SK-N-SH (cell line): ENCODE measurements around the gene SFI1.

Source experiments
- CTCF ChIP-seq: fragments of 200-600 bp; sonication (generic); IDR thresholded peaks from 2 replicates; pipeline ENCODE4 v1.6.1; 2017; ENCODE audit warnings: antibody characterized with exemption, mild to moderate bottlenecking, moderate library complexity
- ELF1 ChIP-seq: IDR thresholded peaks from 2 replicates; pipeline ENCODE4 v1.4.0; 2012
- EP300 ChIP-seq, 2 experiments: IDR thresholded peaks; 2 replicates each; pipeline versions ENCODE4 v1.4.0 to v1.6.1; 2012; ENCODE audit warnings: borderline replicate concordance in 1 of 2, low read depth in 1 of 2, low read length in 1 of 2
- EZH2phosphoT487 ChIP-seq: fragments of 200-600 bp; sonication (generic); IDR thresholded peaks from 2 replicates; pipeline ENCODE4 v1.6.1; 2017; ENCODE audit warnings: low read depth, mixed run types, mild to moderate bottlenecking, antibody characterized with exemption, moderate library complexity, borderline replicate concordance
- FOXJ3 ChIP-seq: sonication (generic); formaldehyde crosslinking; IDR thresholded peaks from 2 replicates; pipeline ENCODE4 v1.5.1; 2020; ENCODE audit warnings: mild to moderate bottlenecking, missing genetic modification reagents
- FOXM1 ChIP-seq: IDR thresholded peaks from 2 replicates; pipeline ENCODE4 v1.4.0; 2012; ENCODE audit warnings: low read depth, mild to moderate bottlenecking
- GABPA ChIP-seq: IDR thresholded peaks from 2 replicates; pipeline ENCODE4 v1.4.0; 2012; ENCODE audit warnings: low read depth, mild to moderate bottlenecking
- GATA2 ChIP-seq: sonication (generic); formaldehyde crosslinking; IDR thresholded peaks from 2 replicates; pipeline ENCODE4 v1.5.0; 2020; ENCODE audit warnings: mild to moderate bottlenecking, missing genetic modification reagents
- POLR2AphosphoS5 ChIP-seq: IDR thresholded peaks from 2 replicates; pipeline ENCODE4 v1.6.1; 2012; ENCODE audit warnings: low read depth, low read length
- REST ChIP-seq: IDR thresholded peaks from 2 replicates; pipeline ENCODE4 v1.6.1; 2012; ENCODE audit warnings: mild to moderate bottlenecking, low read depth, low read length, moderate library complexity
- RXRA ChIP-seq: IDR thresholded peaks from 2 replicates; pipeline ENCODE4 v1.4.0; 2012; ENCODE audit warnings: low read depth, mild to moderate bottlenecking, borderline replicate concordance
- SMC3 ChIP-seq: IDR thresholded peaks from 2 replicates; pipeline ENCODE4 v1.6.1; 2012; ENCODE audit warnings: low read depth, low read length, improper control_type of control experiment
- YY1 ChIP-seq: IDR thresholded peaks from 2 replicates; pipeline ENCODE4 v1.4.0; 2012; ENCODE audit warnings: low read depth, mild to moderate bottlenecking

DNA sequence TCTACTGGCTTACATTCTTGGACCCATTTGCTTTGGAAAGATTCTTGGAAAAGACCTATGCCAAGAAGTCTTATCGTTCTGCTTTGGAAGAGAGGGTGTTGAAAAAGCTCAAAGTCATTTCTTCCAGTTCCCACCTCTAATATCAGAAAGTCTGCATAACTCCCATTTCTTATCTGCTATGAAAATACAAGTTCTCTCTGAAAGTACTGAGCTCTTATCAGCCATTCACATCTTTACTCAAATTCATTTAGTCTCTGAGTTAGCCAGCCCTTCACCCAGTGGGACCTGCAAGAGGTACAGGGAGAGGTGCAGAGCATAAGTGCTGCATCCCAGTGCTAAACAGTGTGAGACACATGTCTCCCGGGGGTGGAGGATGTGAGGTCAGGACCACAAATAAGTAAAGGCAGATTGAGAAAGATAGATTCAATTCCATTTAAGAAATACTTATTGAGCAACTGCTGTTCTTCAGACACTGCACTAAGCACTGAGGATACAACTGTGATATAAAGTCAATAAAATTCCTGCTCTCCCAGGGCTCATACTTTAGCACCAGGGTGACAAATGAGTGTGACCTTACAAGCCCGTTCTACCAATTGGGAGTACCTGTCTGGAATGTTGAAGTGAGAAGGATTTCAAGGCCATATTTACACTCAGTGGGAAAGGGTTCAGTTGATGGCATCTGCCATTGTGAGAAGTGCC is 89.0 kb downstream of the SFI1 start:
- no peak for TF ChIP-seq POLR2AphosphoS5
- TF ChIP-seq RXRA = no peak
- TF ChIP-seq CTCF = no peak
- no peak for TF ChIP-seq YY1
- no peak for TF ChIP-seq GATA2 (CRISPR knock-in tag)
- no peak for TF ChIP-seq FOXJ3
- no peak for TF ChIP-seq GABPA
- no peak for TF ChIP-seq REST
- TF ChIP-seq SMC3 = no peak
- no peak for TF ChIP-seq EZH2phosphoT487
- no peak for TF ChIP-seq ELF1
- no peak for TF ChIP-seq EP300 (IDR thresholded peaks at IDR 0.05; ENCODE audit: borderline replicate concordance in 1 of 2, low read depth in 1 of 2, low read length in 1 of 2)
- no peak for TF ChIP-seq FOXM1
